AG04449 (cell line): ENCODE results near the gene VCAN.

Experiments used
- CTCF ChIA-PET: fragments of 350-600 bp; formaldehyde crosslinking; extraction: SDS; loops from one replicate; lab custom pipeline; 2021; ENCODE audit warnings: antibody characterized with exemption; lab: Yijun Ruan, JAX
- POLR2A ChIA-PET: fragments of 400-600, 350-600 bp; formaldehyde crosslinking; extraction: SDS; loops from one replicate; lab custom pipeline; 2020; ENCODE audit warnings: antibody characterized with exemption, inconsistent platforms; lab: Yijun Ruan, JAX
- DNase-seq: peaks from one replicate; pipeline ENCODE4 v3.0.0-alpha.2; 2010; ENCODE audit warnings: low read depth, low spot score
- H3K4me3 ChIP-seq: 2 replicates; pipeline ENCODE4 v1.5.1; 2011; ENCODE audit warnings: low read depth, mild to moderate bottlenecking, control low read depth, low read length
- CTCF ChIP-seq: IDR thresholded peaks from one replicate; pipeline ENCODE4 v1.5.1; 2011; ENCODE audit warnings: mild to moderate bottlenecking, moderate library complexity, low read length, control low read depth, inconsistent platforms; ENCODE audit not compliant: insufficient read depth; ENCODE audit errors: missing control alignments

VCAN gene

GRCh38 chr5:83524991-83525390 is 53.4 kb downstream of the VCAN start:
- CTCF ChIA-PET: no interaction called here
- TF ChIP-seq CTCF: no peak
- DNase-seq: no peak
- no peak overlapping the region for H3K4me3 ChIP-seq
- POLR2A ChIA-PET: no interaction called here

- ChIA-PET CTCF (no interaction called here), POLR2A (no interaction called here)
- no peak overlapping the region for H3K4me3 ChIP-seq
- TF ChIP-seq CTCF: no peak
- no peak for DNase-seq
Observed at GRCh38 chr5:83526289-83526688, 54.7 kb downstream of the VCAN start.

- ChIA-PET CTCF (no interaction called here), POLR2A (no interaction called here)
- no peak for DNase-seq
- H3K4me3 ChIP-seq: no peak overlapping the region
- no peak for TF ChIP-seq CTCF
Observed at GRCh38 chr5:83527221-83527620, 55.7 kb downstream of the VCAN start.

- no peak for DNase-seq
- POLR2A ChIA-PET: no interaction called here
- CTCF ChIA-PET: no interaction called here
- TF ChIP-seq CTCF: no peak
- H3K4me3 ChIP-seq: no peak overlapping the region
Observed at GRCh38 chr5:83527722-83528438, 56.3 kb downstream of the VCAN start.

- no peak for TF ChIP-seq CTCF
- ChIA-PET POLR2A (no interaction called here), CTCF (no interaction called here)
- H3K4me3 ChIP-seq: no peak overlapping the region
- DNase-seq: no peak
Observed at GRCh38 chr5:83528439-83528769, 56.9 kb downstream of the VCAN start.

- DNase-seq: no peak
- POLR2A ChIA-PET: no interaction called here
- no peak for TF ChIP-seq CTCF
- no peak overlapping the region for H3K4me3 ChIP-seq
- CTCF ChIA-PET: interaction anchor here (1.3 to 1.4 kb wide), 2 partner anchors 10 to 13 kb away, joined by 3 to 5 read pairs; no protein-coding TSS in a partner anchor
Observed at GRCh38 chr5:83530193-83530592, 58.6 kb downstream of the VCAN start.
